ENCODE data around the gene DYRK3.

DNA sequence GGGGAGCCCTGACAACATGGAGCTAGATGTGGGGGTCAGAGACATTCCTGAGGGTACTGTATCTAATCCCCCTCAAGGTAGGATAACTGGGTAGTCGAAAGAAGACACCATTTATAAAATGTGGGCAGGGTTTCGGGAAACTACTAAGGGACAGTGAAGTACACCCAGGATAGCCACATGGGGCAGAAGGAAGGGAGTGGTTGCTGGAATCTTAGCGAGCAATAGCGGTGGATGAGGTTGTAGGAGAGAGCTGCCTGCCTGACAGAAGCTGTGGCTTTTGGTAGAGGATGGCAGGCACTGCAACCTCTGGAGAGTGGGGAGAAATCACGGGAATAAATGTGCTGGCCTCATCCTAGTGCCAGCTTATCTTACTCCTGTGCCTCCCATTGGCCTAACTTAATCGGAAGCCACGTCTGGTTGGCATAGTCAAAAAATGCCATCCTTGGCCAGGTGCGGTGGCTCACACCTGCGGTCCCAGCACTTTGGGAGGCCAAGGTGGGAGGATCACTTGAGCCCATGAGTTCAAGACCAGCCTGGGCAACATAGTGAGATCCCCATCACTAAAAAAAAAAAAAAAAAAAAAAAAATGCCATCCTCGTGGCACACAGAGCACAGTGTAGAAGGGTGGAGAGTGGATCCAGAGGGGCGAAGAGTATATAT, 26.0 kb downstream of the DYRK3 start:
- TF ChIP-seq POLR2A (IDR thresholded peaks at IDR 0.05; ENCODE audit: low read depth, low read length) = no peak
- no peak for TF ChIP-seq POLR2AphosphoS5 (IDR thresholded peaks at IDR 0.05; ENCODE audit: low read depth, low read length)
- no peak for TF ChIP-seq TAF1 (IDR thresholded peaks at IDR 0.05; ENCODE audit: borderline replicate concordance, low read depth, low read length)
